K562 (cell line): ENCODE data around the gene COASY. TPM values are rescaled to one million over a fixed set of nuclear protein-coding genes. Genes with fewer than 3 reads are reported as not detected.

Source experiments
- ATAC-seq: fragments of 200-7000 bp; cut with Tn5 transposase; 3 replicates; pipeline ENCODE4 v1.9.1; 2020; ENCODE audit warnings: moderate library complexity
- BruUV-seq: library from RNA; stranded (reverse); fragments of 400-500 nt; replicated peaks from 2 replicates; lab custom pipeline; 2021; lab: Mats Ljungman, UMichigan
- CTCF ChIA-PET: fragments of 300-600 bp; formaldehyde crosslinking; extraction: SDS; loops from one replicate; lab custom pipeline; 2021; ENCODE audit warnings: low intra/inter-chr PET ratio; lab: Yijun Ruan, JAX
- POLR2A ChIA-PET: fragments of 300-600, 350-650 bp; sonication (Branson Sonifier 250); formaldehyde crosslinking; extraction: SDS; loops from one replicate; lab custom pipeline; 2021; ENCODE audit warnings: antibody characterized with exemption, inconsistent platforms; lab: Yijun Ruan, JAX
- DNase-seq, 4 experiments: peaks; one replicate each; pipeline versions ENCODE4 v3.0.0 to v3.0.0-alpha.2; 2011 to 2018; ENCODE audit warnings: low spot score in 3 of 4, mixed read lengths in 3 of 4; ENCODE audit errors: extremely low read depth in 1 of 4
- FAIRE-seq: peaks from 2 replicates; lab custom pipeline; 2011; peaks lifted over from hg19 to GRCh38; lab: Jason Lieb, UNC
- H2AFZ ChIP-seq: 2 replicates; pipeline ENCODE4 v1.6.0; 2011; ENCODE audit warnings: low read depth, low read length, control low read depth, inconsistent platforms
- H3K27ac ChIP-seq: fragments of 200-600 bp; 3 replicates; pipeline ENCODE4 v1.8.0; 2011; ENCODE audit warnings: low read depth, mild to moderate bottlenecking, control low read depth, inconsistent platforms, low read length, moderate library complexity, mixed read lengths; ENCODE audit errors: extremely low read depth
- H3K27me3 ChIP-seq, 2 experiments: fragments of 300-600 bp in 1 of 2; 2 replicates in 1 of 2; 3 replicates in 1 of 2; pipeline versions ENCODE4 v1.6.0 to v1.8.0; 2011; ENCODE audit warnings: inconsistent platforms in 2 of 2, low read length in 2 of 2, mild to moderate bottlenecking in 1 of 2, mixed read lengths in 1 of 2, moderate library complexity in 1 of 2; ENCODE audit not compliant: control insufficient read depth in 2 of 2, insufficient read depth in 2 of 2
- H3K36me3 ChIP-seq: fragments of 300-600 bp; 3 replicates; pipeline ENCODE4 v1.8.0; 2011; ENCODE audit warnings: mild to moderate bottlenecking, low read length, inconsistent platforms; ENCODE audit not compliant: control insufficient read depth, insufficient read depth
- H3K4me1 ChIP-seq, 2 experiments: fragments of 200-600 bp in 1 of 2; replicated peaks in 1 of 2; 2 replicates in 1 of 2; 3 replicates in 1 of 2; pipeline versions ENCODE4 v1.5.1 to v1.8.0; 2011; ENCODE audit warnings: inconsistent platforms in 2 of 2, low read length in 2 of 2, mild to moderate bottlenecking in 1 of 2, mixed read lengths in 1 of 2, moderate library complexity in 1 of 2; ENCODE audit not compliant: control insufficient read depth in 2 of 2, insufficient read depth in 2 of 2
- H3K4me2 ChIP-seq: 2 replicates; pipeline ENCODE4 v1.6.1; 2011; ENCODE audit warnings: low read length, control low read depth, inconsistent platforms, mixed read lengths; ENCODE audit not compliant: insufficient read depth
- H3K4me3 ChIP-seq: fragments of 200-600 bp; sonication (generic), shearing (Covaris generic); 2 replicates; pipeline ENCODE4 v1.5.1; 2016; ENCODE audit warnings: control low read depth, inconsistent platforms
- H3K79me2 ChIP-seq: fragments of 200-600 bp; 3 replicates; pipeline ENCODE4 v1.8.0; 2011; ENCODE audit warnings: low read length, inconsistent platforms; ENCODE audit not compliant: control insufficient read depth, insufficient read depth
- H3K9ac ChIP-seq, 2 experiments: 2 replicates each; pipeline versions ENCODE4 v1.6.0 to v1.6.1; 2011; ENCODE audit warnings: low read depth in 2 of 2, low read length in 2 of 2, control low read depth in 1 of 2, inconsistent platforms in 1 of 2, mild to moderate bottlenecking in 1 of 2, mixed read lengths in 1 of 2; ENCODE audit not compliant: insufficient read depth in 1 of 2
- H3K9me1 ChIP-seq: one replicate; pipeline ENCODE4 v1.6.0; 2011; ENCODE audit warnings: inconsistent platforms, mild to moderate bottlenecking, low read length, moderate library complexity; ENCODE audit not compliant: control insufficient read depth, insufficient read depth
- H3K9me3 ChIP-seq: replicated peaks from 2 replicates; pipeline ENCODE4 v1.5.1; 2011; ENCODE audit warnings: low read depth, low read length, inconsistent platforms; ENCODE audit not compliant: control insufficient read depth, insufficient read depth
- H4K20me1 ChIP-seq: replicated peaks from 2 replicates; pipeline ENCODE4 v1.6.1; 2011; ENCODE audit warnings: low read length, inconsistent platforms, mixed read lengths; ENCODE audit not compliant: control insufficient read depth, insufficient read depth
- BCOR ChIP-seq: fragments of 450-650 bp; IDR thresholded peaks from 2 replicates; pipeline ENCODE4 v1.6.1; 2016
- CCAR2 ChIP-seq: fragments of 200-400 bp; formaldehyde crosslinking; IDR thresholded peaks from 2 replicates; pipeline ENCODE4 v1.6.1; 2017; ENCODE audit warnings: mild to moderate bottlenecking, low read depth, low read length
- RREB1 ChIP-seq: fragments of 250-450 bp; sonication (Bioruptor Pico); IDR thresholded peaks from 2 replicates; pipeline ENCODE4 v1.4.0; 2020
- SMAD4 ChIP-seq: fragments of 250-450 bp; sonication (Bioruptor Pico); conservative IDR thresholded peaks from 2 replicates; pipeline ENCODE4 v1.8.0; 2021; ENCODE audit warnings: inconsistent platforms, mild to moderate bottlenecking, moderate library complexity
- TCF7L2 ChIP-seq: fragments of 150-350 bp; IDR thresholded peaks from 2 replicates; pipeline ENCODE4 v1.6.1; 2016; ENCODE audit warnings: low read depth, mild to moderate bottlenecking, low read length, moderate library complexity
- ZFX ChIP-seq: sonication (generic); formaldehyde crosslinking; IDR thresholded peaks from 2 replicates; pipeline ENCODE4 v1.8.0; 2022; ENCODE audit warnings: mild to moderate bottlenecking, missing genetic modification reagents, moderate library complexity
- WGBS: fragments of 100-300 bp; shearing (Covaris generic); methylation state at CpG from one replicate; pipeline ENCODE4 v1.1.6; 2016; ENCODE audit warnings: low coverage, mixed read lengths; ENCODE audit not compliant: insufficient coverage; ENCODE audit errors: missing lambda C conversion rate; 5-methylcytosine and 5-hydroxymethylcytosine counted together
- in situ Hi-C: fragments of 300-500 bp; cut with MboI; formaldehyde crosslinking; loops from 4 replicates; pipeline ENCODE4 v1.15.0; 2018; ENCODE audit warnings: inconsistent platforms, mixed read lengths
- intact Hi-C: fragments of 100-400 bp; cut with micrococcal nuclease; formaldehyde crosslinking; loops from 2 replicates; pipeline ENCODE4 v1.14.2; 2022
- polyA plus RNA-seq, 8 experiments: library from polyadenylated mRNA; depleted of rRNA in 4 of 8; stranded (reverse) in 5 of 8; unstranded in 3 of 8; fragments of >200 nt; fragmentation: Nextera tagmentation in 2 of 8; fragmentation: Illumina TruSeq in 1 of 8; extraction: Ambion mirVana in 2 of 8; extraction: Trizol in 1 of 8; gene quantifications; 2 replicates each; pipeline versions ENCODE4 v1.2.1 to v1.2.3, GENCODE V29; 2011 to 2014; ENCODE audit warnings: inconsistent platforms in 1 of 8, missing spikeins in 1 of 8
- total RNA-seq, 7 experiments: library from RNA; depleted of rRNA in 6 of 7; stranded (reverse); fragments of >200 nt in 6 of 7; fragmentation: Illumina TruSeq in 2 of 7; extraction: Trizol in 2 of 7; gene quantifications; 2 replicates each; pipeline versions ENCODE4 v1.2.1 to v1.2.3, GENCODE V29; 2011 to 2021; ENCODE audit warnings: low replicate concordance in 1 of 7
- TF ChIP-seq, protein P1 (sequence below): sonication (generic); formaldehyde crosslinking; IDR thresholded peaks from 2 replicates; pipeline ENCODE4 v1.8.0; 2022; ENCODE audit warnings: missing genetic modification reagents, mild to moderate bottlenecking, borderline replicate concordance

The COASY gene
- total and polyA plus RNA-seq, 9 of the 15 experiments (the other 6 are each of a cell fraction or from before 2014, with no cell fraction given): 25.4 to 175 (median 62.3) TPM

DNA sequence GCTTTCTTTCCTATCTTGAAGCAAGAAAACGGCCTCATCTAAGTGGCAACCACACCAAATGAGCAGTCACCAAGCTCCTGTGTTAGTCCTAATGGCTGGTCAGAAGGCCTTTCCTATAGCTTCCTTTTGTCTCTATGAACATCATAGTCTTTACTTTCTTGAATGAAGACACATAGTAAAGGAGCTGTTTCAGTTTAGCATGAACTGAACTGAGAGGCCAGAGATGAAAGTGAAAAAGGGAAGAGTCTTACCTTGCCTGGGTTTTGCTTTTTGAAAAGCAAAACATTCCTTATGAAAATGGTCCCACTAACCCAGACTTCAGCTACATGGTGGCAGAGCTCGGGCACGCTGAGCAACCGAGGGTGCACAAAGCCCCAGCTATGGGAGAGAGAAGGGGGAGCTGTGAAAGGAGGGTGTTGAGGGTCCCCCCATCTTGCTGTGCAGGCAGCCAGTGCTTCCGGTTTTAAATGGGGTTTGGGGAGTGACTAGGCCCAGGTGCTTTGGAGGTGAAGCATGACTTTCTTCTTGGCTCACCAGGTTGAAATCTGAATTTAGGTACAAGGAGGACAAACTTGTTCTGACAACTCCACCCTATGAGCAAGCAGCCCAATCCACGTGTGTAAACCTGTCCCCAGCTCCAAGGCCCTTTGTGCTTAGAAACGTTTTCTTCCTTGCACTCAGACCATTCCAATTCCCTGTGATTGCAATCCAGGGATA, 24.7 kb downstream of the COASY start (continued):
- no peak for TF ChIP-seq RREB1

- intact Hi-C loops (no loop called here), in situ Hi-C loops (no loop called here)
- ChIA-PET POLR2A (interaction anchor here (1.5 to 2.8 kb wide), 2 partner anchors 9 to 12 kb away, joined by 3 to 16 read pairs; partner anchors contain the start of gene PSMC3IP), CTCF (no interaction called here)
- no peaks in the 10 kb centered on the region for H3K9me1 ChIP-seq
- no peaks in the 10 kb centered on the region; a peak in 1 of 5 replicates for H3K4me1 ChIP-seq
- no peak for ATAC-seq
- peaks cover 5% of the 10 kb centered on the region; the same call in 2 of the 3 replicates for H3K79me2 ChIP-seq
- no peak overlapping the region for H3K4me2 ChIP-seq
- no peak overlapping the region for H3K9ac ChIP-seq
- 93% methylated on average over 2 of the region's 2 CpGs for WGBS
- TF ChIP-seq ZFX (no peak), BCOR (no peak), CCAR2 (no peak), SMAD4 (no peak), TCF7L2 (no peak)
- TF ChIP-seq, protein P1, sequence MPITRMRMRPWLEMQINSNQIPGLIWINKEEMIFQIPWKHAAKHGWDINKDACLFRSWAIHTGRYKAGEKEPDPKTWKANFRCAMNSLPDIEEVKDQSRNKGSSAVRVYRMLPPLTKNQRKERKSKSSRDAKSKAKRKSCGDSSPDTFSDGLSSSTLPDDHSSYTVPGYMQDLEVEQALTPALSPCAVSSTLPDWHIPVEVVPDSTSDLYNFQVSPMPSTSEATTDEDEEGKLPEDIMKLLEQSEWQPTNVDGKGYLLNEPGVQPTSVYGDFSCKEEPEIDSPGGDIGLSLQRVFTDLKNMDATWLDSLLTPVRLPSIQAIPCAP (CRISPR knock-in tag): no peak
- H4K20me1 ChIP-seq: no peaks in the 10 kb centered on the region
- H3K9me3 ChIP-seq: no peaks in the 10 kb centered on the region
- H3K27me3 ChIP-seq: no peaks in the 10 kb centered on the region
- no TSS peak for BruUV-seq
- no peak for DNase-seq
- no peak overlapping the region for H3K4me3 ChIP-seq
- FAIRE-seq: no peak
- no peak overlapping the region for H2AFZ ChIP-seq
- no peak overlapping the region for H3K27ac ChIP-seq
- H3K36me3 ChIP-seq: peaks cover 62% of the 10 kb centered on the region; the same call in 2 of the 3 replicates
These were observed 28.9 kb downstream of the COASY start for GRCh38 chr17:42590886-42591285.
